Glutamatergic neuron (in vitro differentiated cells): ENCODE results near the gene PPIE. TPM values are rescaled to one million over a fixed set of nuclear protein-coding genes. Genes with fewer than 3 reads are reported as not detected.

ENCODE experiments used
- DNase-seq: peaks from one replicate; pipeline ENCODE4 v3.0.0; 2022
- H3K27ac Mint-ChIP-seq: one replicate; pipeline ENCODE4 v1.8.0; 2020; ENCODE audit warnings: mild to moderate bottlenecking, mixed read lengths, inconsistent platforms; ENCODE audit not compliant: unreplicated experiment
- H3K27me3 Mint-ChIP-seq: one replicate; pipeline ENCODE4 v1.8.0; 2020; ENCODE audit warnings: mild to moderate bottlenecking, moderate library complexity, mixed read lengths, inconsistent platforms; ENCODE audit not compliant: unreplicated experiment
- H3K36me3 Mint-ChIP-seq: one replicate; pipeline ENCODE4 v1.8.0; 2020; ENCODE audit warnings: mild to moderate bottlenecking, mixed read lengths, inconsistent platforms; ENCODE audit not compliant: unreplicated experiment
- H3K4me1 Mint-ChIP-seq: one replicate; pipeline ENCODE4 v1.8.0; 2020; ENCODE audit warnings: mild to moderate bottlenecking, low read depth, mixed read lengths, inconsistent platforms; ENCODE audit not compliant: unreplicated experiment
- H3K4me3 Mint-ChIP-seq: one replicate; pipeline ENCODE4 v1.8.0; 2020; ENCODE audit warnings: mild to moderate bottlenecking, mixed read lengths, inconsistent platforms; ENCODE audit not compliant: unreplicated experiment
- H3K9me3 Mint-ChIP-seq: one replicate; pipeline ENCODE4 v1.8.0; 2020; ENCODE audit warnings: mild to moderate bottlenecking, moderate library complexity, mixed read lengths, inconsistent platforms; ENCODE audit not compliant: unreplicated experiment
- CTCF ChIP-seq: fragments of 200-600 bp; sonication (generic); IDR thresholded peaks from one replicate; pipeline ENCODE4 v1.5.0; 2021; ENCODE audit not compliant: partially characterized antibody, unreplicated experiment
- total RNA-seq: library from RNA; stranded (reverse); fragmentation: NEBNext Ultra II Directional; extraction: Animal tissue kit (Norgen Biotek cat#: 25700); gene quantifications from one replicate; pipeline ENCODE4 v1.2.1, GENCODE V29; 2021; ENCODE audit not compliant: unreplicated experiment

PPIE gene
- total RNA-seq, 1 donor from 2014 or later, result 28.8 TPM

GRCh38 chr1:39727221-39727931, 11.3 kb upstream of the PPIE start:
- Mint-ChIP-seq H3K9me3 (no peaks in the 10 kb centered on the region), H3K27me3 (peaks cover 30% of the 10 kb centered on the region), H3K36me3 (no peaks in the 10 kb centered on the region), H3K27ac (no peak overlapping the region), H3K4me3 (no peak overlapping the region), H3K4me1 (no peaks in the 10 kb centered on the region)
- TF ChIP-seq CTCF, result no peak
- DNase-seq, result no peak

- no peak overlapping the region for H3K4me3 Mint-ChIP-seq
- no peaks in the 10 kb centered on the region for H3K9me3 Mint-ChIP-seq
- DNase-seq, result no peak
- H3K36me3 Mint-ChIP-seq, result no peaks in the 10 kb centered on the region
- peaks cover 30% of the 10 kb centered on the region for H3K27me3 Mint-ChIP-seq
- no peaks in the 10 kb centered on the region for H3K4me1 Mint-ChIP-seq
- TF ChIP-seq CTCF, result no peak
- no peak overlapping the region for H3K27ac Mint-ChIP-seq
Observed at GRCh38 chr1:39727932-39728317, 10.8 kb upstream of the PPIE start.

GRCh38 chr1:39729030-39729429, 9.7 kb upstream of the PPIE start:
- H3K36me3 Mint-ChIP-seq, result no peaks in the 10 kb centered on the region
- H3K4me1 Mint-ChIP-seq, result no peaks in the 10 kb centered on the region
- TF ChIP-seq CTCF, result no peak
- H3K27ac Mint-ChIP-seq, result no peak overlapping the region
- H3K9me3 Mint-ChIP-seq, result no peaks in the 10 kb centered on the region
- peaks cover 29% of the 10 kb centered on the region for H3K27me3 Mint-ChIP-seq
- H3K4me3 Mint-ChIP-seq, result no peak overlapping the region
- DNase-seq, result no peak

GRCh38 chr1:39729842-39730241, 8.8 kb upstream of the PPIE start:
- TF ChIP-seq CTCF, result no peak
- no peak overlapping the region for H3K27ac Mint-ChIP-seq
- H3K4me3 Mint-ChIP-seq, result no peak overlapping the region
- no peaks in the 10 kb centered on the region for H3K4me1 Mint-ChIP-seq
- H3K27me3 Mint-ChIP-seq, result peaks cover 23% of the 10 kb centered on the region
- no peaks in the 10 kb centered on the region for H3K9me3 Mint-ChIP-seq
- no peak for DNase-seq
- no peaks in the 10 kb centered on the region for H3K36me3 Mint-ChIP-seq

GRCh38 chr1:39732730-39733129, 6.0 kb upstream of the PPIE start:
- DNase-seq, result no peak
- no peaks in the 10 kb centered on the region for H3K36me3 Mint-ChIP-seq
- peaks cover 12% of the 10 kb centered on the region for H3K27me3 Mint-ChIP-seq
- H3K4me1 Mint-ChIP-seq, result no peaks in the 10 kb centered on the region
- no peaks in the 10 kb centered on the region for H3K9me3 Mint-ChIP-seq
- H3K4me3 Mint-ChIP-seq, result no peak overlapping the region
- no peak for TF ChIP-seq CTCF
- H3K27ac Mint-ChIP-seq, result no peak overlapping the region
